ENCODE measurements around the gene CSTA.

Gene CSTA, protein sequence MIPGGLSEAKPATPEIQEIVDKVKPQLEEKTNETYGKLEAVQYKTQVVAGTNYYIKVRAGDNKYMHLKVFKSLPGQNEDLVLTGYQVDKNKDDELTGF

DNA sequence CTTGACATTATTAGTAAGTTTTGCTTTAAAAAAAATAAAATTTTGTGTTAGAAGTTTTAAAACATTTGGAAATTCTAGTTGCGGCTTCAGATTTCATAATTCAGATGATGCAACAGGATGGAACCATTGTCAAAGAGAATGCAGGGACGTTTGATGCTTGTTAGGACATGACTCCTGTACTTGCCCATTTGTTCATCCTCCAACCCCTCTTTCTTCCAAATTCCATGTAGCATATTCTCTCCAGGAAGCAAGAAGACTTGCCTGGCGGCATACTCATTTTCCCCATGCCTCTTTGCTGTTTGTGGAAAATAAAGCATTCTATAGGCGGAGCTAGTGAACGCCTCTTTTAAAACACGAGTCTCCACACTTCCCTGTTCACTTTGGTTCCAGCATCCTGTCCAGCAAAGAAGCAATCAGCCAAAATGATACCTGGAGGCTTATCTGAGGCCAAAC, at the start of gene CSTA:
Gene CSTA, plus strand, starts transcription at position 378 of the 453 bp plus-strand sequence. Its CDS starts 45 bp downstream, at position 423.
- no peak for DNase-seq (ENCODE audit: low read depth)

DNA sequence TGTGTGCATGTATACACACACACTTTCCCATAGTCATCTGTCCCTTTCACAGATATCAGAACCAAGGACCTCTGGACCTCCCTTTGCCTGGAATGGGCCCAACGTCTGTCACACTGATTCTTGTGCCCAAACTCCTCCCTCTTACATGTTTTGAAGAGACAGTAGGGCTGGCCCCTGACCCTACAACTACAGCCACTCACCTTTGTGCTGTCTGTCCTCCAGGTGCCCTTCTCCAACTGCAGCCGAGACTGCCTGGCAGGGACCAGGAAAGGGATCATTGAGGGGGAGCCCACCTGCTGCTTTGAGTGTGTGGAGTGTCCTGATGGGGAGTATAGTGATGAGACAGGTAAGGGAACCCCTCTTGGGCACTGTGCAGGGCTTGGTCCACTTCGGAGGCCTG, 43.2 kb upstream of the CSTA start:
- no peak for DNase-seq (ENCODE audit: low read depth)

DNA sequence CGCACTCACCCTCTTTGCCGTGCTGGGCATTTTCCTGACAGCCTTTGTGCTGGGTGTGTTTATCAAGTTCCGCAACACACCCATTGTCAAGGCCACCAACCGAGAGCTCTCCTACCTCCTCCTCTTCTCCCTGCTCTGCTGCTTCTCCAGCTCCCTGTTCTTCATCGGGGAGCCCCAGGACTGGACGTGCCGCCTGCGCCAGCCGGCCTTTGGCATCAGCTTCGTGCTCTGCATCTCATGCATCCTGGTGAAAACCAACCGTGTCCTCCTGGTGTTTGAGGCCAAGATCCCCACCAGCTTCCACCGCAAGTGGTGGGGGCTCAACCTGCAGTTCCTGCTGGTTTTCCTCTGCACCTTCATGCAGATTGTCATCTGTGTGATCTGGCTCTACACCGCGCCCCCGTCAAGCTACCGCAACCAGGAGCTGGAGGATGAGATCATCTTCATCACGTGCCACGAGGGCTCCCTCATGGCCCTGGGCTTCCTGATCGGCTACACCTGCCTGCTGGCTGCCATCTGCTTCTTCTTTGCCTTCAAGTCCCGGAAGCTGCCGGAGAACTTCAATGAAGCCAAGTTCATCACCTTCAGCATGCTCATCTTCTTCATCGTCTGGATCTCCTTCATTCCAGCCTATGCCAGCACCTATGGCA, 41.1 kb upstream of the CSTA start:
- no peak for DNase-seq (ENCODE audit: low read depth)

DNA sequence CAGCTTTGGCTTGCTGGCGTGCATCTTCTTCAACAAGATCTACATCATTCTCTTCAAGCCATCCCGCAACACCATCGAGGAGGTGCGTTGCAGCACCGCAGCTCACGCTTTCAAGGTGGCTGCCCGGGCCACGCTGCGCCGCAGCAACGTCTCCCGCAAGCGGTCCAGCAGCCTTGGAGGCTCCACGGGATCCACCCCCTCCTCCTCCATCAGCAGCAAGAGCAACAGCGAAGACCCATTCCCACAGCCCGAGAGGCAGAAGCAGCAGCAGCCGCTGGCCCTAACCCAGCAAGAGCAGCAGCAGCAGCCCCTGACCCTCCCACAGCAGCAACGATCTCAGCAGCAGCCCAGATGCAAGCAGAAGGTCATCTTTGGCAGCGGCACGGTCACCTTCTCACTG, 40.6 kb upstream of the CSTA start:
- DNase-seq (ENCODE audit: low read depth): no peak

DNA sequence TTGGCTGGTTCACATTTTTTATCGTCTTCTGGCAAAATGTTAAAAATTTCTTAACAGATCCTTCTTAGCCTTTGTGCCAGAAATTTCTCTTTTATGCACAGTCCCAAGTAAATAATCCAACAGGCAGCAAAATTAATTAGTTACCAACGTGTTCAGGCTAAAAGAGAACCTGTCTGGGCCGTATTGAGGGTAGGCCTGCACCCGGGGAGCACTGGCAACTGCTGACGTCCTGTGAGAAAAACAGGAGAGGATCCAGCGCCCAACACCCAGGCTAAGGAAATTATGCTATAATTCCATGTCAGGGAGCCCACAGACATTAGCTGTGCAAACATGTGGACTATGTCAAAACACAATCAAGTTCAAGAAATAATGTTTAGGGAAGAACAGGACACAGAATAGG, 30.7 kb upstream of the CSTA start:
- DNase-seq (ENCODE audit: low read depth): no peak

DNA sequence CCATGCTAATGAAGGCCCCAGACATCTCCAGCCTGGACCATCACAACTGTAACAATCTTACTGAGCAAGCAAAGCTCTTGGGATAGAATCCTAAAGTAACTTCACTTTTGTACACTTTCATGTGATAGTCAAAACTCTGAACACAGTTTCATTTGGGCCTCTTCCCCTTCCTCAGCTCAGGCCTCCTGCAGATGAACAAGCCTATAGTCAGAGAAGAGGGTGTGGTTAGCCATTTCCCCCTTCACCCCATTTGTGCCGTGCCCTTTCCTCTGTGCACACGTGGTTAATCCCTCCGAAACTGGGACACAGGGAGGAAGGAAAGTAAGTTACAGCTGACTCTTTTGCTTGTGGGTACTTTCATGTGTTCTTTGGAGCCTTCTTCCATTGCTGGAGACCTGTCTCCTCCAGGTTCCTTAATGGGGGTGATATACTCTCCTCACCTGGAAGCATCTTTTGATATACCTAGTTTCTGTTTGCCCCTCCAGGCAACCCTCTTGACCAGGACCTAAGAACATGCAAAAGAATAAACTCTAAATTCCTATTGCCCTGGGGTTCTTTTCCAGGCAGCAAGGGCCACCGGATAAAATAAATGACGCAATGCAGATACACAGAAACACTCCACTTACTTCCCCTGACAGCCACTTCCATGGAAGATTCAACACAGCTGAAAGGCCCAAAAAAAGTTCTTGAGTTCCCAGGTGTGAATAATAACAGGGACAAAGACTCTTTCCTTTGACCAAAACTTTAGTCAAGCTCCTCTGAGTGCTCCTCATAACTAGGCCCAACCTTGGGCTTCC, 29.6 kb upstream of the CSTA start:
- no peak for DNase-seq (ENCODE audit: low read depth)

DNA sequence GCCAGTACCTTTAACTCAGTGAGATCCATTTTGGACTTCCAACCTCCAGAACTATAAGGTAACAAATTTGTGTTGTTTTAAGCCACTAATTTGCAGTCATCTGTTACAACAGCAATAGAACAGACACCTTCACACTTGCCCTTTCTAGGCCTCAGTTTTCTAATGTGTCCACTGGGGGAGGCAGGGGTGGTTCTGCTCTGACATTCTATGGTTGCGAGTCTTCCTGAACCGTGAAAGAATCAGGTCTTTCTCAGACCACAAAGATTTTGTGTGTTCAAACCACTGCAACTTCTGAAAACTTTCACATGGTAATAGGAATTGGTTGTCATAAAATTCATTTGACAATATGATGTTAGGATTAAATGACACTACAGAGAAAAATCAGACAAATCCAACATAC, 26.8 kb upstream of the CSTA start:
- DNase-seq (ENCODE audit: low read depth): no peak

DNA sequence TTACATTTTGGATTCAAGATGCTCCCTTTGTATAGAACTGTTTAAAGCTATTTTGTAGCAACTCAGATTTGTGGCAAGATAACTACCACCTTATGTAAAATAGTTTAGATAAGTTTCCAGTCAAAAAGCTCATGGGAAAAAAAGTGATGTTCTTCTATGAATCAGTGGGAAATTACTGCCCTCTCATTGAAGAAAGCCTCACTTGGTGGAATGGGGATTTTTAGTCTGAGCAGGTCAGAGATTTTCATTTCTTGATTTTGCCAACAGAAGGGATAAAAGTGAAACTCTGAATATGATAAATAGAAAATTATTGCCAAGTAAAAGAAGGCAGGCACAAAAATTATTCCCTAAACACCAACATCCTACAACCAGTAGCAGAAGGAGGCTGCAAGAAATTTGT, 25.8 kb upstream of the CSTA start:
- no peak for DNase-seq (ENCODE audit: low read depth)

DNA sequence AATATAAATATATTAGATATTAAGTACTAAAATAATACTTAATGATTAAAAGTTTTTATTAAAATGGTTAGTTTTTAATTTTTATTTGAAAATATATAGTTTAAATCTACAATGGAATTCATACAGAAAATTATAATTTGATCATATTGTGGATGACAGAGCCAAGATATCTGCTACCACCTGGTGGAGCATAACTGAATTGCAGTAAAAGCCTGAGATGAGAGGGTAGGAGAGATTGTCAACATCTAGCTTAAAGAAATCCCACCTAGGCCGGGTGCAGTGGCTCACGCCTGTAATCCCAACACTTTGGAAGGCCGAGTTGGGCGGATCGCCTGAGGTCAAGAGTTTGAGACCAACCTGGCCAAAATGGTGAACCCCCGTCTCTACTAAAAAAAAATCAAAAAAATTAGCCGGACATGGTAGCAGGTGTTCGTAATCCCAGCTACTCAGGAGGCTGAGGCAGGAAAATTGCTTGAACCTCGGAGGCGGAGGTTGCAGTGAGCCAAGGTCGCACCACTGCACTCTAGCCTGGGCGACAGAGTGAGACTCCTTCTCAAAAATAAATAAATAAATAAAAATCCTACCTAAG, 25.1 kb upstream of the CSTA start:
- peak; percentile 20 for DNase-seq (ENCODE audit: low read depth)

DNA sequence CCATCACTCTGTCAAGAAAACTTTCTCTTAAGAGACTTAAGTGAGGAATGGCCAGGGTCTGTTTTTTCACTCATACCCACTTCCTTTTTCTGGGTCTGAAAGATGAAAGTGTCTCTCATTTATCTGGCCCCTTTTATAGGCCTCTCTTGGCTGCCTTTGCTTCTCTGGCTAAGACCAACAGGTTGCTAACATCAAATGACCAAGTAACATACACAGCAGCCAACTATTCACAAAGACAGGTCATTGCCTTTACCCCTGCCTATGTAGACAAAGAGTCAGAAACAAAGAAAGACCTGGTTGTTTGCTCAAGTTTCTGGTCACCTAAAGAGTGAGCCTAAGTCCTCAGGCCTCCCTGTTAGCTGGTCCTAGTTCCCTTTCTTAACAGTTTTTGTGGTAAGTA, 24.0 kb upstream of the CSTA start:
- no peak for DNase-seq (ENCODE audit: low read depth)

DNA sequence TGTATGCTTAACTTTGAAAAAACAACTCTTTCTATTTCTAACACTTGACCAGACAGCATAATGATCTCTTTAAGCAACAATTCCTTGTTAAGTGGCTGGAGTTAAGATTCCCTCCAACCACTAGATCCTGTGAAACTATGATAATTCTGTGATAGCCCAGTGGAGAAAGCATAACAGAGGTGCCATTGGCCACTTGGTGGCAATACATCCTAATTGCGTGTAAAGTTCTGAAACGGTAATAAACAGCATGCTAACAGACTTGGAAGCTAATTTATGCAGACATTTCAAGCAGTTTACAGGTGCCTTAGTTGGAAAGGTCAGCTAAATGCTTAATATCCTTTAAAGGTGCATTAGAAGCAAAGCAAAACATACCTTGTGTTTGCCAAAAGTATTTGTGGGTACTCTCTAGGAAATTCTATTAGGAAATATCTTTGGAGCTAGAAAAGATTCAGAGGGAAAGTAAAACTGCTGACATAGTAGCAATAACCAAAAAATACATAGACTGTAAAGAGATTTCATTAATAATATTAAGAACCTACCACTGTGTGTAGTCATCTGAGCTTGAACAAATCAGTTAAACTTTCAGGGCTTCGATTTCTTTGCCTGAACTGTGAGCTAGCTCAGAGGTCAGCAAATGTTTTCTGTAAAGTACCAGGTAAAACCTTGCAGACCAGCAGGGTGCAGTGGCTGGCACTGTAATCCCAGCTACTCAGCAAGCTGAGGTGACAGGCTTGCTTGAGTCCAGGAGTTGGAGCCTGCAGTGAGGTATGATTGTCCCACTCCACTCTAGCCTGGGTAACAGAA, 19.0 kb upstream of the CSTA start:
- no peak for DNase-seq (ENCODE audit: low read depth)

DNA sequence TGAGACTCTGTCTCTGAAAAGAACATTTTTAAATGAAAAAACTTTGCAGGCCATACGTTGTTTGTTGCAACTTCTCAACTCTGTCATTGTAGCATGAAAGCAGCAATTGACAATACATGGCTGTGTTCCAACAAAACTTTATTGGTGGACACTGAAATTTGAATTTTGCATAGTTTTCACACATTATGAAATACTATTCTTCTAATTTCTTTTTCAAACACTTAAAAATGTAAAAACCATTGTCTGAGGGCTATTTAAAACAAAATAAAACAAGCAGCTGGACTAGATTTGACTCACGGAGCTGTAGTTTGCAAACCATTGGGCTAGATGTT, 18.5 kb upstream of the CSTA start:
- DNase-seq (ENCODE audit: low read depth): no peak

DNA sequence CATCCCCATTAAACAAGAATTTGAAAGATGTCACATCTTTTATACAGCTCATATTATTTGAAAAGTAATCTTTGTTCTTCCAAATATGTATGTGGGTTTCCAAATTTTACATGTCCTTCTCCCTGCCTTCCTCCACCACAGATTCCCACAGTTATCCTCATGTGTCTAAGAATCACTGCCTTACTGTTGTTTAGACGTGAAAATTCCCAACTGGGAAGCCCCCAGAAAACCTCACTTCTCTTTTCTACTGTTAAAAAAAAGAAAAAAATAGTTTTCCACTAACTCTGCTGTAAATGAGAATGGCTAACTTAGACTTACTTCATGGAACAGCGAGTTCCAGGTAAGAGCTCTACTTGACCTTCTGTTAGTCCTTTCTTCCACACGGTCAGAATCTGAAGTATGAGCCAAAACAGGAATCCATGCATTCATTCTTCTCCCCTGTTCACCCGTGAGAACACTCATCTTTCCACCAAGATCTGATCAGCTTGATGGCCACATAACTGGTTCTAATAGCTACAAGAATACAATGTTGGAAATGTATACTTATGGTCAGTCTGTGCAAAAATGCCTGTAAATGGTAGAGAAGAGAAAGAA, 17.9 kb upstream of the CSTA start:
- no peak for DNase-seq (ENCODE audit: low read depth)

DNA sequence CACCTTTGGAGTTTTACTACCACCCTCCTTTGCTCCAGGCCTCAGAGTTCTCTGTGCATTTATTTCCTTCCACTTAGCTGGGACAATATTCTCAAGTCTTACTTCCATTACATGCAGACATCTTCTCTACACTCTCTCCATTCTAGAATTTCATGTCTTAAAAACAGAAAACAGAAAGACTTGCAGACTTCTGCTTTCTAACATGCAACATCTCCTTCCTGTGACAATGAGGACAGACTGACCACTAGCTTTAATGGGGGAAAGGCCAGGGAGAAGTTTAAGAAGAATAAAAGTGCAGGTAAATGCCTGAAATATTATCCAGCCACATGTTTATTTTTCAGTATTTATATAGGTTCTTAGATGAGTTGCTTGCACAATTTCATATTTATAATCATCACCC, 17.1 kb upstream of the CSTA start:
- no peak for DNase-seq (ENCODE audit: low read depth)

DNA sequence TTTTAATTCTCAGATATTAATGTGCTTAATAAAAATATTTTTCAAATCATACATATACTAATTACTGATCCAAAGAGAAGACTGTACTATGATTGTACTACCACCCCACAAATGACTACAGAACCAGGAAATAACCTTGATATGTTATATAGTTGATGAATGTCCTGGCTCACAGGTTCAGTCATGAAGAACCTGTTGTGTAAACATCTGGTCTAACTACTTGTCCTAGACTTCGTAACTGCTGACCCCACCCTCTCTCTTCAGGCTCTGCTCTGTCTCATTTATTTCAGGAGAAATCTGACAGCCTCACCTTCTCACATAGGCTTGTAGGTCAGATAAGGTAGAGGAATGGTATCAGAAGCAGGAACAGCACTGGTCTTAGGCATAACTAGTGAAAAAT, 14.7 kb upstream of the CSTA start:
- DNase-seq (ENCODE audit: low read depth): no peak

DNA sequence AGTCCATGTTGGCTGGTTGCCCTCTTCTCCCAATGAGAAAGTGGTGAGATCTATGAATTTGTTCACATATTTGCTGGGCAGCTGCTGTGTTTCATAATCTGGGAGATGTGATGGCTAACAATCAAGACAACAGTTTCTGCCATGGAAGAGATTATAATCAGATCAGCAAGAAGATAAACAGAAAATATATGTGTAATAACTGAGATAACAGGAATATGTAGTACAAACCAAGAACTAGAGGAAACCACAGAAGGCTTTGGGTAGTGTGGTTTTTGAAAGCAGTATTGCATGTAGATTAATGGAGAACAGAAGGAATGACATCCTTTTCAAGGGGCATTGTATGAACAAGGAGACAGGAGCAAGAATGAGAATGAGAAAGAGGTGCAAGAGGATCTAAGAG, 12.2 kb upstream of the CSTA start:
- no peak for DNase-seq (ENCODE audit: low read depth)

DNA sequence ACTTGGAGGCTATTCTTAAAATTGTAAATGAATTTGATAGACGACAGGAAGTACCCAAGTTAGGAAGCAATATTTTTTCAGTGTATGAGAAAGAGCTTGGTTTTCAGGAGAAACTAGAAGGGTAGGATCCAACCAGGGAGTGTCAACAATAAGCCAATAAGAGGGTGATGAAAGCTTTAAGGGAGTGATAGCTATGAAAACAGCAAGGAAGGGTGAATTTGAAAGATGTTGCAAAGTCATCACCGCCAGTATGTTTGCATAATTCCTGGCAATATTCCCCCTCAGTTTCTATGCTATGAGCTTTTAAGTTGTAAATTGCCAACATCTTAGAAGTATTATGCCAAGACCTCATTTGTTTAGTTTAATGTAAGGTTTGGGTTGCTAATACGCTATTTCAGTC, 11.8 kb upstream of the CSTA start:
- DNase-seq (ENCODE audit: low read depth): no peak

DNA sequence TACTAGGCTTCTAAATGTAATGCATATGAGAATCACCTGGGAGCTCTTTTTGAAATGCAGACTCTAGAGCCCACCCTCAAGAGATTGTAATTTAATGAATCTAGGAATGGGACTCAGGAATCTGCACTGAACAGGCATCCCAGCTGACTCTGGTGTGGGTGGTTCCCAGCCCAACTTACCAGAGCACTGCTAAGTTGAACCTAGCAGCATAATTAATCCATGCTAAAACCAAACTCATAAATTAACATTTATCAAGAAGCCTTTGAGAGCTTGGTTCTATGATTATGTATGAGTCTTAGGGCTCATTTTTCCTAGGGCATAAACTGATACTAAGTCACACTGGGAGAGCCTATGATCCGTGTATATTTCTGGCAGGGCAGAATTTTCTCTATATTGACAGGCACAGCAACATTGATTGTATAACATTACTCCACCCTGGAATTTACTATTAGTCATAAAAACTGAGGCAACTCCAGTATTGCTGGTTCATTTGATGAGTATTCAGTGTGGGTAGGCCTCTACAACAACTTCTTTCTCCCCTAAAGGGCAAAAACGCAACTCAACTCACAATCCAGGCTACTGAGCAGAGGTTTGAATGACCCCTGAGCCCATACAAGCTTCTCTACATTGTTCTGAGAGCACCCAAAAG, 10.7 kb upstream of the CSTA start:
- no peak for DNase-seq (ENCODE audit: low read depth)

DNA sequence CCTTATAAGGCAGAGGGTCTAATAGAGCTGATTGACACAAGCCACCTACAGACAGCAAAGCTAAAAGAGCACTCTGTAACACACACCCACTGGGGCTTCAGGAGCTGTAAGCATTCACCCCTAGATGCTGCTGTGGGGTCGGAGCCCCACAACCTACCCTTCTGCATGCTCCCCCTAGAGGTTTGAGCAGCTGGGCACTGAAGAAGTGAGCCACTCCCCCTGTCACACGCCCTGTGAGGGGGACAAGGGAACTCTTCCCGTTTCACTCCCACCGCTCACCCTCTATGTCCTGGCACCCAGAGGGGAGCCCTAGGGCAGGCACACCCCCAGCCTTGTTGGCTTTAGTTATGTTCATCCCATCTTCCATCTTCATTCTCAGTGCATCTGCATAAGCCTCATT, 9.4 kb upstream of the CSTA start:
- no peak for DNase-seq (ENCODE audit: low read depth)

DNA sequence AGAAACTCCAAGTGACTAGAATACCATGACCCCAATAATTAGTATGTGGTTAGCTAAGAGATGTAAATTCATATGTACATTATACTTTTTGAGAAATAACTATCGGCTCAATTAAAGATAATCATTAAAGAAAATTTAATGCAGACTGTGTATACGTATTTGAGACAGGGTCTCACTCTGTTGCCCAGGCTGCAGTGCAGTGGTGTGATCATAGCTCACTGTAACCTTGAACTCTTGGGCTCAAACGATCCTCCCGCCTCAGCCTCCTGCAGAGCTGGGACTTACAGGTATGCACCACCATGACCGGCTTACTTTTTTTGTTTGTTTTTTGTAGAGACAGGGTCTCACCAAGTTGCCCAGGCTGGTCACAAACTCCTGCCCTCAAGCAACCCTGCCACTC, 8.7 kb upstream of the CSTA start:
- DNase-seq (ENCODE audit: low read depth): no peak

DNA sequence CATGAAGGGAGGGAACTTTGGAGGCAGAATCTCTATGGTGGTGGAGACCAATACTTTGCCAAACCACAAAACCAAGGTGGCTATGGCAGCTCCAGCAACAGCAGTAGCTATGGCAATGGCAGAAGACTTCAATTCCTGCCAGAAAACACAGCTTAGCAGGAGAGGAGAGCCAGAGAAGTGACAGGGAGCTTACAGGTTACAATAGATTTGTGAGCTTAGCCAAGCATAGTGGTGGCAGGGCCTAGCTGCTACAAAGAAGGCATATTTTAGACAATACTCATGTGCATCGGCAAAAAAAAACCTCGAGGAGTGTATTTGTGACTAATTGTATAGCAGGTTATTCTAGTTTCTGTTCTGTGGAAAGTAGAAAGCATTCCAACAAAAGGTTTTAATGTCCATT, 6.4 kb upstream of the CSTA start:
- DNase-seq (ENCODE audit: low read depth): no peak

Data from CMK (cell line).